ENCODE data around the gene MOCOS.
A peak's percentile ranks its signal among the peaks of the same experiment; 100 is the strongest.
"Not testable (repeated sequence)": the region's sequence is repeated elsewhere in the genome, so short reads cannot be mapped to it uniquely, and the experiment has no call there.

The MOCOS gene

GRCh38 chr18:36200354-36200771 lies 13.1 kb downstream of the MOCOS start:
- no peak for DNase-seq (ENCODE audit: low spot score)

GRCh38 chr18:36201765-36202164 lies 14.5 kb downstream of the MOCOS start:
- DNase-seq (ENCODE audit: low spot score): no peak

- DNase-seq (ENCODE audit: low spot score): no peak
These were observed 16.1 kb downstream of the MOCOS start for GRCh38 chr18:36203360-36203895.

GRCh38 chr18:36205166-36205565 lies 17.9 kb downstream of the MOCOS start:
- DNase-seq (ENCODE audit: low spot score): no peak

GRCh38 chr18:36207303-36207702 lies 20.0 kb downstream of the MOCOS start:
- no peak for DNase-seq (ENCODE audit: low spot score)

GRCh38 chr18:36207969-36208368 lies 20.7 kb downstream of the MOCOS start:
- DNase-seq (ENCODE audit: low spot score): not testable (repeated sequence)

- DNase-seq (ENCODE audit: low spot score): no peak
These were observed 24.3 kb downstream of the MOCOS start for GRCh38 chr18:36211612-36212065.

GRCh38 chr18:36212301-36213171 lies 25.2 kb downstream of the MOCOS start:
- no peak for DNase-seq (ENCODE audit: low spot score)

GRCh38 chr18:36214811-36215210 lies 27.5 kb downstream of the MOCOS start:
- no peak for DNase-seq (ENCODE audit: low spot score)

- no peak for DNase-seq (ENCODE audit: low spot score)
These were observed 28.3 kb downstream of the MOCOS start for GRCh38 chr18:36215577-36215976.

- DNase-seq (ENCODE audit: low spot score): peak; percentile 10
These were observed 30.1 kb downstream of the MOCOS start for GRCh38 chr18:36217348-36217747.

- no peak for DNase-seq (ENCODE audit: low spot score)
These were observed 41.9 kb downstream of the MOCOS start for GRCh38 chr18:36229188-36229587.

- DNase-seq (ENCODE audit: low spot score): not testable (repeated sequence)
These were observed 53.2 kb downstream of the MOCOS start for GRCh38 chr18:36240510-36240909.

- no peak for DNase-seq (ENCODE audit: low spot score)
These were observed 54.5 kb downstream of the MOCOS start for GRCh38 chr18:36241831-36242230.

GRCh38 chr18:36247036-36247435 lies 59.7 kb downstream of the MOCOS start:
- no peak for DNase-seq (ENCODE audit: low spot score)

- DNase-seq (ENCODE audit: low spot score): no peak
These were observed 62.1 kb downstream of the MOCOS start for GRCh38 chr18:36249392-36249791.

GRCh38 chr18:36250827-36251226 lies 63.5 kb downstream of the MOCOS start:
- DNase-seq (ENCODE audit: low spot score): no peak

- no peak for DNase-seq (ENCODE audit: low spot score)
These were observed 67.9 kb downstream of the MOCOS start for GRCh38 chr18:36255072-36255698.

GRCh38 chr18:36256094-36256493 lies 68.8 kb downstream of the MOCOS start:
- DNase-seq (ENCODE audit: low spot score): no peak

GRCh38 chr18:36262971-36263370 lies 75.7 kb downstream of the MOCOS start:
- no peak for DNase-seq (ENCODE audit: low spot score)

- DNase-seq (ENCODE audit: low spot score): no peak
These were observed 77.0 kb downstream of the MOCOS start for GRCh38 chr18:36264283-36264682.

- DNase-seq (ENCODE audit: low spot score): no peak
These were observed 77.7 kb downstream of the MOCOS start for GRCh38 chr18:36265015-36265414.

- DNase-seq (ENCODE audit: low spot score): no peak
These were observed 81.9 kb downstream of the MOCOS start for GRCh38 chr18:36269157-36269556.

All from HuH-7 (cell line).